Type B pancreatic cell (in vitro differentiated cells): ENCODE data around the gene RPH3AL. TPM values are rescaled to one million over a fixed set of nuclear protein-coding genes. Genes with fewer than 3 reads are reported as not detected.
"Not testable (repeated sequence)": the region's sequence is repeated elsewhere in the genome, so short reads cannot be mapped to it uniquely, and the experiment has no call there.

Source experiments
- DNase-seq: peaks from one replicate; pipeline ENCODE4 v3.0.0; 2021; ENCODE audit warnings: mixed read lengths; ENCODE audit not compliant: unreplicated experiment; ENCODE audit errors: extremely low spot score
- H3K27ac Mint-ChIP-seq: 2 replicates; pipeline ENCODE4 v1.8.0; 2021; ENCODE audit warnings: mild to moderate bottlenecking, mixed read lengths
- H3K27me3 Mint-ChIP-seq: 2 replicates; pipeline ENCODE4 v1.8.0; 2021; ENCODE audit warnings: mixed read lengths
- H3K36me3 Mint-ChIP-seq: 2 replicates; pipeline ENCODE4 v1.8.0; 2021; ENCODE audit warnings: mixed read lengths
- H3K4me1 Mint-ChIP-seq: one replicate; pipeline ENCODE4 v1.8.0; 2021; ENCODE audit warnings: mixed read lengths; ENCODE audit not compliant: unreplicated experiment
- H3K4me3 Mint-ChIP-seq: 2 replicates; pipeline ENCODE4 v1.8.0; 2021; ENCODE audit warnings: mild to moderate bottlenecking, mixed read lengths
- H3K9me3 Mint-ChIP-seq: 2 replicates; pipeline ENCODE4 v1.8.0; 2021; ENCODE audit warnings: mixed read lengths
- total RNA-seq: library from RNA; stranded (reverse); gene quantifications from 2 replicates; pipeline ENCODE4 v1.2.1, GENCODE V29; 2021; ENCODE audit warnings: low replicate concordance
- TF ChIP-seq, protein P1 (sequence below): fragments of 200-600 bp; sonication (generic); conservative IDR thresholded peaks from 2 replicates; pipeline ENCODE4 v1.5.0; 2021; ENCODE audit warnings: antibody characterized with exemption, mild to moderate bottlenecking

Gene RPH3AL
- total RNA-seq, 1 donor from 2014 or later: 13.5 TPM

DNA sequence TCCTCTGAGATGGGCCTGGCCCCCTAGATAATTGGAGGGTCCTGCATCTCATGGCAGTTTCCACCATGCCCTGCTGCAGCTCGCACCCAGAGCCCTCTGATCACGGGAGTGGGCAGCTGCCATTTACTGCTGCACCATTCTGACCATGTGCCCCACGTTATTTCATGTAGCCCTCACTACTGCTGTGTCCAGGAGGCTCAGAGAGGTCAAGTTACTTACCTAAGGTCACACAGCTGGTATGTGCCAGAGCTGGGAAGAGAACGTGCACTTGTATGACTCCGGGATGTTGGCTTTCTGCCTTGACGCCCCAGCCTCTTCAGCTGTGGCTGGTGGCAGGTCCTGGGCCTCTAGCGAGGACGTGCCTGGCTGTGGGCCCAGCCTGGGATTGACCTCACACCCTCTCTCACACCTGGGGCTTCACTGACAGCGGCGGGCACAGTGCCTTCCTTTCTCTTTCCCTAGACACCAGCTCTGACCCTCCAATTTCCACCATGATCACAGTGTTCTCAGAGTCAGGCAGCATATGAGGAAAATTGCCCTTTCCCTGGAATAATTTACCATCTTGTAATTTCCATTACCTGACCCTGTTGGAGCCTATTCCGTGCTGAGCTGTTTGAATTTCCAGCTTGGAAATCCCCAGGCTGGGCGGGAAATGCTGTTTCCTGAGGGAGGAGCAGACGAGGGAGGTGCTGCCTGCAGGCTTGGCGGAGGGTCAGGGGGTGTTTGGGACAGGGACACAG lies 152.6 kb downstream of the RPH3AL start:
- TF ChIP-seq, protein P1, sequence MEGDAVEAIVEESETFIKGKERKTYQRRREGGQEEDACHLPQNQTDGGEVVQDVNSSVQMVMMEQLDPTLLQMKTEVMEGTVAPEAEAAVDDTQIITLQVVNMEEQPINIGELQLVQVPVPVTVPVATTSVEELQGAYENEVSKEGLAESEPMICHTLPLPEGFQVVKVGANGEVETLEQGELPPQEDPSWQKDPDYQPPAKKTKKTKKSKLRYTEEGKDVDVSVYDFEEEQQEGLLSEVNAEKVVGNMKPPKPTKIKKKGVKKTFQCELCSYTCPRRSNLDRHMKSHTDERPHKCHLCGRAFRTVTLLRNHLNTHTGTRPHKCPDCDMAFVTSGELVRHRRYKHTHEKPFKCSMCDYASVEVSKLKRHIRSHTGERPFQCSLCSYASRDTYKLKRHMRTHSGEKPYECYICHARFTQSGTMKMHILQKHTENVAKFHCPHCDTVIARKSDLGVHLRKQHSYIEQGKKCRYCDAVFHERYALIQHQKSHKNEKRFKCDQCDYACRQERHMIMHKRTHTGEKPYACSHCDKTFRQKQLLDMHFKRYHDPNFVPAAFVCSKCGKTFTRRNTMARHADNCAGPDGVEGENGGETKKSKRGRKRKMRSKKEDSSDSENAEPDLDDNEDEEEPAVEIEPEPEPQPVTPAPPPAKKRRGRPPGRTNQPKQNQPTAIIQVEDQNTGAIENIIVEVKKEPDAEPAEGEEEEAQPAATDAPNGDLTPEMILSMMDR: no peak
- H3K27me3 Mint-ChIP-seq: peaks cover 23% of the 10 kb centered on the region
- H3K9me3 Mint-ChIP-seq: no peaks in the 10 kb centered on the region
- peak overlapping the region; percentile 53 for H3K27ac Mint-ChIP-seq
- peaks cover 45% of the 10 kb centered on the region for H3K4me1 Mint-ChIP-seq
- H3K4me3 Mint-ChIP-seq: peak overlapping the region; percentile 43
- no peaks in the 10 kb centered on the region for H3K36me3 Mint-ChIP-seq
- no peak for DNase-seq

DNA sequence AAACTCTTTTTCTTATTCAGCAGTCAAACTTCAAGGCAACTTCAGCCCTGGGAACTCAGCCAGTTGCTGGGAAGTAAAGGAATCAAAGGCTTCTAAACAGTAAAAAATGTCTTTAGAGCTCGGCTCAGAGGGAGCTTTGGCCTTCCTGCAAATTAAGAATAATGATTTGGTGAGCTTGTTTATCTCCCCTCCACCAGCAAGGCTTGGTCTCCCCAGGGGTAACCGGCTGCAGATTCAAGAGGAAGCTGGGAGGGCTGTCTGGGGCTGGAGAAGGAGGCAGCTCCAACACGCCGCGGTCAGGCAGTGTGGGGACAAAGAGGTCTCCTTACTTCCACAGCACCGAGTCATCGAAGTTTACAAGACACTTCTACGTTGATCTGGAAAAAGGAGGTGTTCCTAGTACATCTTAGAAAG lies 153.4 kb downstream of the RPH3AL start:
- DNase-seq: no peak

DNA sequence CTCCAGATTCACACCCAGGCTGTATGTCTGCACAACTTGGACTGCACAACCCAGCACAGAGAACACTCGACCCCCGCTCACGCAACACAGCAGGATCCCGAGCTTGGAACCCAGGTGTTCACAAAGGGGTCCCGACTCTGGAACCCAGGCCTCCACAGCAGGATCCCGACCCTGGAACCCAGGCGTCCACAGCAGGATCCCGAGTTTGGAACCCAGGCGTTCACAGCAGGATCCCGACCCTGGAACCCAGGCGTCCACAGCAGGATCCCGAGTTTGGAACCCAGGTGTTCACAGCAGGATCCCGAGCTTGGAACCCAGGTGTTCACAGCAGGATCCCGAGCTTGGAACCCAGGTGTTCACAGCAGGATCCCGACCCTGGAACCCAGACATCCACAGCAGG lies 154.4 kb downstream of the RPH3AL start:
- not testable (repeated sequence) for H3K36me3 Mint-ChIP-seq, H3K27ac Mint-ChIP-seq, H3K4me3 Mint-ChIP-seq, H3K9me3 Mint-ChIP-seq, DNase-seq
- H3K4me1 Mint-ChIP-seq: peaks cover 36% of the 10 kb centered on the region
- H3K27me3 Mint-ChIP-seq: peaks cover 18% of the 10 kb centered on the region

More for the DNA sequence above, 153.4 kb downstream of the RPH3AL start:
- Mint-ChIP-seq H3K4me1 (peaks cover 40% of the 10 kb centered on the region), H3K27ac (peak overlapping the region; percentile 53), H3K4me3 (peak overlapping the region; percentile 53), H3K27me3 (peaks cover 23% of the 10 kb centered on the region), H3K9me3 (no peaks in the 10 kb centered on the region), H3K36me3 (no peaks in the 10 kb centered on the region)
- TF ChIP-seq, protein P1: no peak

DNA sequence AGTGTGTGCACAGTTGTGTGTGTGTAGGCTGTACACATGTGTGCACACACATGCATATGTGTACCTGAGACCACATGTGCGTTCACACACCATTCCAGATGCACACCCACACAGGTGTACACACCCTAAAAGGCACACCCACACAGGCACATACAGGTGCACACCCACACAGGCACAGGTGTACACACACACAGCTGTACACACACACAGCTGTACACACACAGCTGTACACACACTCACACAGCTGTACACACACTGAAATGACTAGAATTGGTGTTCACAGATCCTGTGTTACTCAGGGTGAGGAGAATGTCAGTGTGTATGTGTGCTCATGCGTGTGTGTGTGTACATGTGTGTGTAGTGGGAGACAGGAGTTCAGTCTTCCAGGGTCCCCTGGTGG lies 155.3 kb downstream of the RPH3AL start:
- H3K27me3 Mint-ChIP-seq: peaks cover 18% of the 10 kb centered on the region
- no peak overlapping the region for H3K27ac Mint-ChIP-seq
- H3K4me3 Mint-ChIP-seq: no peak overlapping the region
- no peaks in the 10 kb centered on the region for H3K9me3 Mint-ChIP-seq
- H3K4me1 Mint-ChIP-seq: peaks cover 34% of the 10 kb centered on the region
- TF ChIP-seq, protein P1: no peak
- no peak for DNase-seq
- no peaks in the 10 kb centered on the region for H3K36me3 Mint-ChIP-seq

DNA sequence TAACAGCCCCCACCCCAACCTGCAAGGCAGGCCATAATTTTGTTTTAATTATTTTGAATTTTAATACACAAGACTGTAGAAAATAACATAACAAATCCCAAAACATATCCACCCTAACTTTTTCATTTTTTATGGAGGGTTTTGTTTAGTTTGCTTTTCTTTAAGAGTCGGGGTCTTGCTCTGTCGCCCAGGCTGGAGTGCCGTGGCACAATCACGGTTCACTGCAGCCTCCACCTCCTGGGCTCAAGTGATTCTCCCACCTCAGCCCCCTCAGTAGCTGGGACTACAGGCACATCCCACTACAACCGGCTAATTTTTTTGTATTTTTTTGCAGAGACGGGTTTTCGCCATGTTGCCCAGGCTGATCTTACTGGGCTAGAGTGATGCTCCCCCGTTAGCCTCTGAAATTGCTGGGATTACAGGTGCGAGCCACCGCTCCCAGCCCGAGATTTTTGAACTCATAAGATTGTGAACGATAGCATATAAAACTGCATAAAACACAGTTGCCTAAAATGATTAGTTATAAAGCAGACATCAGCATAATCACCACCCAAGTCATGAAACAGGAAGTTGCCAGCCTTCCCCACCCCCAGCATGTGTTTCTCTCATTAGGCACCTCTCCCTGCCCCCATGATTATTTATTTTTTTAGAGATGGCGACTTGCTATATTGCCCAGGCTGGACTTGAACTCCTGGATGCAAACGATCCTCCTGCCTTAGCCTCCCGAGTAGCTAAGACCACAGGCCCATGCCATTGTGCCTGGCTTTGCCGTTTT lies 157.6 kb downstream of the RPH3AL start:
- no peaks in the 10 kb centered on the region for H3K36me3 Mint-ChIP-seq
- H3K27ac Mint-ChIP-seq: no peak overlapping the region
- TF ChIP-seq, protein P1: no peak
- H3K9me3 Mint-ChIP-seq: no peaks in the 10 kb centered on the region
- no peak overlapping the region for H3K4me3 Mint-ChIP-seq
- H3K4me1 Mint-ChIP-seq: peaks cover 28% of the 10 kb centered on the region
- DNase-seq: no peak
- H3K27me3 Mint-ChIP-seq: peaks cover 14% of the 10 kb centered on the region
